GM18502 (cell line): ENCODE data around the gene RAE1.

Source experiments
- ATAC-seq: cut with Tn5 transposase; IDR thresholded peaks from one replicate; pipeline ENCODE4 v1.9.1; 2021; ENCODE audit warnings: mild to moderate bottlenecking; ENCODE audit not compliant: unreplicated experiment, poor library complexity

Gene RAE1

GRCh38 chr20:57398231-57398821, 47.3 kb downstream of the RAE1 start:
- ATAC-seq: peak; percentile 54

DNA sequence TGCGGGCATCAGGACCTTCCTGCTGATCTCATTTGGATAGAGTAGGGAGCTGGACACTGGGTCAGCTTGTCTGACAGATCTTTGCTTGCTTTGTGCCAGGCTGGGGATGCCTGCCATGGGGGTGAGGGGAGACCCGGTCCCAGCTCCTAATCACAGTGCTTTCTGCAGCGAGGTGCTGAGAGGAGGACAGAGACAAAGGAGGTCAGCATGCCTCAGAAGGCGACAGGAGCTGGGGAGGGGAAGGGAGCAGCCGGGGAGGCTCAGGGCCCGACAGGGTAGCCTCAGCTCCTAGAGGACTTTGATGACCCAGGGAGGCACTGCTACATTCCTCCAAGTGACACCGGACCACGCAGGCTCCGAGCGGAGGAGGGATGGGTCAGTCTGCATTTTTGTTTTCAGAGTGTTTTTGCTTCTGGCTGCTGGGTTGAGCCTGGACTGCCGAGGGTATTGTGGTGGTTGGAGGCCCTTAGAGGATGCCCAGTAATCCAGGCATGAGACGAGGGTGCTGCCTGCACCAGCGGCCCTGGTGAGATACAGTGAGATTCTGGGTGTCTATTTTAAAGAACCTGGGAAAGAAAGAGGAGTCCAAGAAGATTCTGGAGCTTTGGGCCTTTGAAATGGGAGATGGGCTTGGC, 48.0 kb downstream of the RAE1 start:
- ATAC-seq: no peak

DNA sequence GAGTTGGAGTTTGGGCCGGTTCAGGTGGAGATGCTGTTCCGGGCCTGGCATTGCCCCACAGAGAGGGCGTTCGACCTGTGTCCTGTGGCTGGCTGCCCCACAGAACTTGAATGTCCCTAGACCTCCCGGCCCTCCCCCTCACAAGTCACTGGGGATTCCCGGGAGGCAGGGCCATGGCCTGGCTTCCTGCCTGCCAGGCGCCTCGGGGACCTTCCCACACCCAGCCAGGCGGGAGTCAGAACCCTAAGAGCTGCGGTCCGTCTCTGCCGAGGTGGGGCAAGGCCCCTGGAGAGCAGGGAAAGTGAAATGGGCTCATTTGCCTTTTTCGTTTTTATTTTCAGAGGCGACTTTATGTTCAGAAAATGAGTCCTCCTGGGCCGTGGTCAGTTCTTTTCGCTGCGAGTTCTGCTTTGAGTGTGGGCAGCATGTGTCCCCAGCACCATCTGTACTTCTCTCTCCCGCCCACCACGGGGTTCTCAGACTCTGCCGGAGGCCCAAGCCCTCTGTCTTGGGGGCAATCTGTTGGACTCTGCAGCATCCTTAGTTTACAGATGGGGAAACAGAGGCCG, 48.6 kb downstream of the RAE1 start:
- ATAC-seq: peak; percentile 41

DNA sequence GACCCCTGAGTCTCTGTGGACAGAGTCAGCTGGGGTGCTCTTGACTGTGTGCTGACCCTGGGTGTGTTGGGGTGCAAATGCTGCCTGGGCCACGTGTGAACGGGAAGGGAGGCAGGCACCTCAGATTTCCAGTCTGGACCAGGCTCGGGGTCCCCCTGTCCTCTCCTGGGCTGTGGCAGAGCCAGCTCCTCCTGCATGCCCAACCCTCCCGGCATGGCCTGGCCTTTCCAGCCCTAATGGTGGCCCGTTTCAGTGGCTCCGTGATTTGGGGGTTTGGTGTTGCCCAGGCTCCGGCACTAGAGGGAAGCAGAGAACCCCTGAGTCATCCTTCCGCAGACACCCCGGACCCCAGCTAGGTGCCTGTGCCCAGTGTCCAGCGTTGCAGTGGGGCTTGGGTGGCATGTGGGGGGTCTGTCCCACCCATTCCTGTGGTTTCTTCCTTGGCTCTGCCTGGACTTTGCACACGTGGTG, 49.2 kb downstream of the RAE1 start:
- no peak for ATAC-seq

DNA sequence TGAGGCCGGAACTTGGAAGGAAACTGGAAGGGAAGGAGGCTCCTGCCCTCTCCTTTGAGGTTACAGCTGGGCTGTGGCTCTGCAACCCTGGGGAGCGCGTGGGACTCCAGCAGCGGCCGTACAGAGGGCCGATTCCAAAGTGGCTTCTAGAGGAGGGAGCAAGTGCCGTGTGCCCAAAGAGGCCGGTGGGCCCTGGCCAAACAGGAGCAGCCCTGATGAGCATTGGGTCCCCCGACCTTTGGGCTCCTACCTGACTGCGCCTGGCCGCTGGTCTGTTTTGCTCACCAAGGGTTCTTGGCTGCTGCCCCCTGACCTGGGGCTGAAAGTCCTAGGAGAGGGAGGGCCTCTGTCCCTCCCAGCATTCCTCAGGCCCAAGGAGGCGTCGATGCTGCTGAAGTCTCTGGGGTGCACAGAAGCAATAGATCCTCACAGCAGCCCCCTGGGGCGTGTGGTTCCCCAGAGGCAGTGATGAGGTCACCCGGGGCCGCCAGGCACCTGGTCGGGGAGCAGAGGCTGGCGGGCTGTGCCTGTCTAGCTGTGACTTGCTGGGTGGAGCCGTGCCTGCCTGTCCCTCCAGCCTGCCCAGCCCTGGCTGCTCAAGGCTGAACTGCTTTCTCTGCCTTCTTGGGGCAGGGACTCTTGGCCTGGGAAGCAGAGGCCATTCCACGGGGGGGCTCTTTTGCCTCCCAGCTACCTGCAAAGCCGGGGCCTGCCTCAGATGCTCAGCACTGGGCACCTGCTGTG, 49.9 kb downstream of the RAE1 start:
- no peak for ATAC-seq

DNA sequence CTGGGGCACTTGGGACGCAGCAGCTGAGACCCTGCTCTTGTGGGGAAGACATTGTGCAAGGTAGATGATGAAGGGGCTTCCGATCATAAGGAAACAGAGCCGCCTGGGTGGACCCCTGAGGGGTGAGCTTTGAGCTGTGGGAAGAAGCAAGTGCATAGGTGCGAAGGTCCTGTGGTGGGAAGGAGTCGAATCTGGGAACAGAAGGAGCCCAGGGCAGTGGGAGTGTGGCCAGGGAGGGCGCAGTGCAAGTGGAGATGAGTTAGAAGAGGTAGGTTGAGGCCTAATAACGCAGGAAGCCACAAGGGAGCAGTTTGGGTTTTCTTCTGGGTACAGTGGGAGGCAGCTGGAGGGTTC, 50.5 kb downstream of the RAE1 start:
- no peak for ATAC-seq

DNA sequence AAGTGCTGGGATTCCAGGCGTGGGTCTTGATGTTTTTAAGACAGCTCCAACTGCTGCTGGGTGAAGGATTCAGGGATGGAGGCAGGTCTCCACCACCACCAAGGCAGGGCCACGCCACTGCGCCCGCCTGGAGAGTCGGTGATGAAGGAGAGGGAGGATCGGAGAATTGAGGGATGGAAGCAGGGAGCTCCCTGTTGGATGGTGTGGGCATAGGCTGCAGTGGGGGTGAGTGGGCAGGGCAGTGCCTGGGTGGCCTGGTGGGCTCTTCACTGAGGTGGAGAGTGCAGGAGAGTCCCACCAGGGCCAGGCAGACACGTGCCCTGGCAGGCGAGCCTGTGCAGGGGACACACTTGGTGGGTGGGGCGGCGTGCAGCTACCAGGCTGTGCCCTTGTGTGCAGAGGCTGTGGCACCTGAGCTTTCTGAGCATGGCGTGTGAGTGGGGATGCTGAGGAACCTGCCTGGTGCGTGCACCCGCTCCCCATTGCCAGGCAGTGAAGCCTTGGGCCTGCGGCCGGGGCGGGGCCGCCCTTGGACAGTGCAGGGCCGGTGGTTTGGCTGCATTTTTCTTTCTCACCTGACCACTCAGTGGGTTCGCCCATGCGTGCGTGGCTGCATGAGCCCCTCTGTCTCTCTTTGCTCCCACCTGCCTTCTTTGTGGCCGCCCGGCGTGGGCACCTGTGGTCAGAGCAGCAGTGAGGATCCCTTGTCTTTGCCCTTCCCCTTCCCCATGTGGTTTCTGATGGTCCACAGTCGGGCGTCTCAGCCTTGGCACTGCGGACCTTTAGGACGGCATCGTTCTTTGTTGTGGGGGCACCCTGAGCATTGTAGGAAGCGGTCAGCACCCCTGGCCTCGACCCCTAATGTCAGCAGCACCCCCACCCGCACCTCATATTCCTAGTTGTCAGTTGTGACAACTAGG, 51.4 kb downstream of the RAE1 start:
- no peak for ATAC-seq

- ATAC-seq: no peak
These were observed 52.2 kb downstream of the RAE1 start for GRCh38 chr20:57403216-57403615.

DNA sequence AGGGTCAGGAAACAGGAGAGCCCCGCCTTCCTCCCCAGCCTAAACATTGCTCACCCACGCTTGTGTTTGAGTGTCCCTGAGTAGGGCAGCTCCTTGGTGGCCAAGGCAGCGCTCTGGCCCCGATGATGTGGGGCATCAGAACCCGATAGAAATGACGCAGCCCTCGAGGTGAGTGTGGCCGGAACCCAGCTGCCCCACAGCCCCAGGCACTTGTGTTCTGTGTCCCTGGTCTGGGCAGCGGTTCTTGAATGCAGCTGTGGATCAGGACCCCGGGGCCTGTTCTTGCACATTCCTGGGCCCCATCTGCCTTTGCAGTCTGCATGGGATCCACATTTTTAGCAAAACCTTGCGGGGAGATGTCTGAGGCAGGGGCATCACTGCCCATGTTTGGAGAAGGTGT, 53.0 kb downstream of the RAE1 start:
- no peak for ATAC-seq

DNA sequence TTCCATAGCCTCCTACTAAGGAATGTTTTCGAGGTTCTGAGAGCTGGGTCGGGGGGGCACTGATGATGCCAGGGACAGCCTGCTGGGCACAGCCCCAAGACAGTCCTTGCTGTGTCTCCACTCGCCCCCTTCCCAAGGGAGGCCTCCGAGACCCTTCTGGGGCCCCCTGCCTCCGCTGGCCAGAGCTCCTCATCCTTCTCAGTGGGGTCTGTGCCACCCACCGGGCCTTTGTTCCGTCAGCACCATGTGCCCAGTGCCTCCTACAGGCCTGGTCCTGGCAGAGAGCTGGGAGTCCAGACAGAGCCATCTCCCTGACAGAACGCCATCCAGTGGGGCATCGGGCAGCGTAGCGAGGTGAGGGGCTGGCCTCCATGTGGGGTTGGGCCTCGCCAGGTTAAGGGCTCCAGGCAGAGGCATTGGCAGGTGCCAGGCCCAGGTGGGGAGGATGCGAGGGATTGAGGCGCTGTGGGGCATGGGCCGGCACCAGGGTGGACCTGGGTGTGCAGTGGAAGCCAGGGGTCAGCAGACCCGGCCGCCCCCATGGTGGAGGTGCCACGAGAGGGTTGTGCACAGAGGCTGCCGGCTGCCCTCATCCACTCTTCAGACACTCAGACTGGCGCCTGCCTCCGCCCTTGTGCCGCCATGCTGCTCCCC, 53.5 kb downstream of the RAE1 start:
- no peak for ATAC-seq

GRCh38 chr20:57405236-57406016, 54.4 kb downstream of the RAE1 start:
- no peak for ATAC-seq

GRCh38 chr20:57407541-57407956, 56.5 kb downstream of the RAE1 start:
- ATAC-seq: no peak

DNA sequence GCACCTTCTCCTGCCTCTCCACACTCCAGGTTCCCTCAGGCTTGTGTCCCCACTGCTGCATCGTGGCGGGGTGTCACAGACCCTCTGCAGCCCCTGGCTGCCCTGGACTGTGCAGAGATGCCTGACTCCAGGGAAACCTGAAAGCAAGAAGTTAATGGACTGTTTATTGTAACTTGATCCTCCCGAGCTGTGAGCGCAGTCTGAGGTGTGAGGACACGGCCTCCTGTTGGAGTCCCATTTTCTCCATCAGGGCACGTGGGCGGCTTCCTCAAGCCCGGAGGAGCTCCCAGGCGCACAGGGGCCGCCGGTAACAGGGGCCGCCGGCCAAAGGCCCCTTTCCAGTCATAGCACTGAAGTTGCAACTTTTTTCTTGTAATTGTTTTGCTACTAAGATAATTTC, 57.1 kb downstream of the RAE1 start:
- no peak for ATAC-seq

DNA sequence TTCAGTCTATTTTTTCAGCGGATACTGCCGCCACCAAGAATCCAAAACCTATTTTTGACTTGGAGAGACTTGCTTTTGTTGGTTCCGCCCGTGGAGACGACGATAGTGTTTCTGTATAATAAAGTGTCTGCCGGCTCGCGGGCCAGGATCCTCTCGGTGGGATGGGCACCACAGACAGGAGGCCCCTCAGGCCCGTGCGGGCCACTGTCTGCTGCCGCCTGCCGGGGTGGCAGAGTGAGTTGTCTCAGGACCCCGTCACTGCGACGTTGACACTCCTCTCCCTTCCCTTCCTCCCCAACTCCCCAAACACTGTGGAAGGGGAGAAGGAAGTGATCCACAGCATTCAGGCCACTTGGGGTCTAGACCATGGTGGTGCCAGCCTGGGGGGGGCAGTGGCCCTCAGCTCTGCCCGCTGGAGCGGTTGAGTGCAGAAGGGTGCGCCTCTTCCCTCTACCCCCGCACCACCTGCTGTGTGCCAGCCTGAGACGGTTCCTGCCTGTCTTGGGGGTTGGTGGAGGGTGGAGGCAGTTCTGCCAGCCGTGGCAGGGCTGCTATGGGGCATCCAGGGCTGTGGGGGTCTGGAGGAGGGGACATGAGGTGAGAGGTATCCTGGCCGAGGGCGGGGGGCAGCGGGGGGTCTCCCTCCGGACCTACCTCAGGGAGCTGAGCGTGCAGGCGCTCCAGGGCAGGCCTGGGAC, 57.6 kb downstream of the RAE1 start:
- no peak for ATAC-seq

DNA sequence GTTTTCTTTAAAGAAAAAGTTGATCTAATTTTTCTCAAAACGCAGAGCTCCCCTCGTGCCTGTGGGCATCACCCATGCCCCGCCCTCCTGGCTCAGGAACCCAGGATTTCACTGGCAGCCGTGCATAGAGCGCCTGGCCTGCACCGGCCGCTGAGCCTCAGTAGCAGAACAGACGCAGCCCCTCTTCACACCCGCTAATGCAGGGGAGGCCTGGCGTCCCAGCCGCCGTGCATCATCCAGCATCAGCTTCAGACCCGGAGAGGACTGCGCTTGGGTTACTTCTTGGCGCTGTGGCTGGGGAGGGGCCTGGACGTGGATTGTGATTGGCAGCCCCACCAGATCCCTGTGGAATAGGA, 58.2 kb downstream of the RAE1 start:
- ATAC-seq: no peak

DNA sequence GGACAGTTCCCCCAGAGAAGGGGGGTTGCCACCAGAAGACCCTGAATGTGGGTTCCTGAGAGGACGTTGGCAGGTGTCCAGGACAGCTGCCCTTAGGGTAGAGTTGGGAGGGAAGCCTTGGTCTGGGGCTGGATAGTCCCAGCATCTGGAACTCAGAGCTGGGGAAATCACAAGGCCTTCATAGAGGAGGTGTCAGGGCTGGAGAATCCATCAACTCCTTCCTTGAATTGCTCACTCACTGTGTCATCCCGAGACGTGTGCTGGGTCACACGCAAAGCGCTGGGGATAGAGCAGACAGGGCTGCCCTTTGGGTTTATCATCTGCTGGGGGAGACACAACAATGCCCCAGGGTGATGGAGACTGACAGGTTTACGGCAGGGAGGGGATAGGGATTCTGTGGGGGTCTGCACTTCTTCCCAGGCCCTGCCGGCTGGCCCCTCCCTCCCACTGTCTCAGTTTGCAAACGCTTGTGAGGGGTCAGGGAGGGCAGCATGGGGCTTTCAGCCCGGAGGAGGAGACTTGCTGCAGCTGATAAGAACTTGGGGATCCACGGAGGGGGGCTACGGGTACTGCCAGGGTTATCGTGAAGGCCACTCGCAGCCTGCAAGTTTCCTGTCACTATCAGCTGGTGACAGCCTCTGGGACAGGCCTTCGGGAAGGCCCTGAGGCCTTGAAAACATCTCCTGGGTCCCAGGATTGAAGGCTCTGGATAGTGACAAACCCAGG, 58.8 kb downstream of the RAE1 start:
- no peak for ATAC-seq

DNA sequence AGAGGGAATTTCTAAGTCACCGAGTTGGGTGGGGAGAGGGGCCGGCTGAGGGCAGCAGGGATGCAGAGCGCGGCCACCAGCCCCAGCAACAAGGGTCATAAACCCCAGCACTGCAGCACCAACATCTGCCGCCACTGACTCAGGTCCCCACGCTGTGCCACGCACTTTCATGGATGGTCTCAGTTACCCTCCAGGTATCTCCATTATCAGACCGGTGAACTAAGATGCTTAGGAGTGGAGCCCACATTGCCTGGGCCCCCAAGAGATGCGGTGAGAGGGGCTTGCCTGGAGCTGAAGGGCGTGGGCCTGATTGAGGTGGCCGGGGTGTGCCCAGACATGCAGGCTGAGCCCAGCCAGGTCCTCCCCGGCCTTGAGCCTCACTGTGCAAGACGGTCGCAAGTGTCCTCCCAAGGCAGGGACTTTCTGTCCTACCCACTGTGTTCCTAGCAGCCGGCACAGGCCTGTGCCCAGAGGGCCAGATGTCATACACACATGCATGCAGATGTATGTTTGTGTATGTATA, 59.4 kb downstream of the RAE1 start:
- ATAC-seq: no peak

DNA sequence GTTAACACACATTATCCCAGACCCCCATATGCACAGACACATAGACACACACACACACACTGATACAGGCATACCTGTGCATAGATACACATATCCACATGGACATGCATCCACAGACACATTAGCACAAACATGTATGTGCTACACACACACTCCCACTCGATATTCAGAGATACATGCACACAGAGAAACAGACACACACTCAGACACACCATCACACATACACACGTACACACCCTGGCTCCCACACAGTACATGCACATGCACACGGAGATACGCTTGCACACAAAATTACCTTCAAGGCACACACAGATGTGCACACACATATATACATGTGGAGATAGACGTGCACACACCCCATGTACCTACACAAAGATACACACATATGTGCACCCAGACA, 59.9 kb downstream of the RAE1 start:
- no peak for ATAC-seq
